HepG2 (cell line): ENCODE measurements around the gene TMEM45A. TPM values are rescaled to one million over a fixed set of nuclear protein-coding genes. Genes with fewer than 3 reads are reported as not detected.

ENCODE experiments used
- CCDC6 ChIP-seq: sonication (generic); formaldehyde crosslinking; IDR thresholded peaks from 2 replicates; pipeline ENCODE4 v1.8.1; 2022; ENCODE audit warnings: mild to moderate bottlenecking, missing genetic modification reagents, moderate library complexity
- GPN1 ChIP-seq: sonication (generic); formaldehyde crosslinking; IDR thresholded peaks from 2 replicates; pipeline ENCODE4 v1.5.1; 2020; ENCODE audit warnings: missing genetic modification reagents, borderline replicate concordance
- HMG20B ChIP-seq: conservative IDR thresholded peaks from 2 replicates; pipeline ENCODE4 v1.6.1; 2016; ENCODE audit warnings: missing genetic modification reagents, missing compliant biosample characterization
- SNAPC4 ChIP-seq: sonication (generic); formaldehyde crosslinking; IDR thresholded peaks from 2 replicates; pipeline ENCODE4 v1.4.0; 2020; ENCODE audit warnings: mild to moderate bottlenecking, missing genetic modification reagents
- SP1 ChIP-seq, 2 experiments: fragments of 450-650 bp in 1 of 2; sonication (generic) in 1 of 2; formaldehyde crosslinking in 1 of 2; IDR thresholded peaks; 2 replicates each; pipeline versions ENCODE4 v1.4.0 to v1.6.1; 2016 to 2020; ENCODE audit warnings: missing genetic modification reagents in 1 of 2
- ZNF407 ChIP-seq: sonication (generic); formaldehyde crosslinking; IDR thresholded peaks from one replicate; pipeline ENCODE4 v1.5.1; 2020; ENCODE audit warnings: mild to moderate bottlenecking, missing genetic modification reagents; ENCODE audit errors: not compliant biosample characterization
- polyA plus RNA-seq, 8 experiments: library from polyadenylated mRNA; depleted of rRNA in 3 of 8; stranded (reverse) in 7 of 8; unstranded in 1 of 8; fragments of >200 nt; fragmentation: Illumina TruSeq in 4 of 8; extraction: Trizol in 4 of 8; gene quantifications; 2 replicates each; pipeline versions ENCODE4 v1.2.1 to v1.2.3, GENCODE V29; 2011 to 2016; ENCODE audit warnings: low read depth in 4 of 8, missing spikeins in 1 of 8, mixed read lengths in 1 of 8; ENCODE audit not compliant: insufficient read depth in 1 of 8
- total RNA-seq, 5 experiments: library from RNA; depleted of rRNA; stranded (reverse); fragments of >200 nt; fragmentation: Illumina TruSeq; extraction: Trizol; gene quantifications; 2 replicates each; pipeline ENCODE4 v1.2.3, GENCODE V29; 2016; ENCODE audit warnings: low read depth in 1 of 5
- TF ChIP-seq, protein P1 (sequence below): IDR thresholded peaks from 2 replicates; pipeline ENCODE4 v1.6.1; 2016; ENCODE audit warnings: low read depth, missing genetic modification reagents, missing compliant biosample characterization

Gene TMEM45A
- total and polyA plus RNA-seq, 2 of the 13 experiments (the other 11 are each of a cell fraction or from before 2014, with no cell fraction given) = 14.8 to 38.5 TPM

DNA sequence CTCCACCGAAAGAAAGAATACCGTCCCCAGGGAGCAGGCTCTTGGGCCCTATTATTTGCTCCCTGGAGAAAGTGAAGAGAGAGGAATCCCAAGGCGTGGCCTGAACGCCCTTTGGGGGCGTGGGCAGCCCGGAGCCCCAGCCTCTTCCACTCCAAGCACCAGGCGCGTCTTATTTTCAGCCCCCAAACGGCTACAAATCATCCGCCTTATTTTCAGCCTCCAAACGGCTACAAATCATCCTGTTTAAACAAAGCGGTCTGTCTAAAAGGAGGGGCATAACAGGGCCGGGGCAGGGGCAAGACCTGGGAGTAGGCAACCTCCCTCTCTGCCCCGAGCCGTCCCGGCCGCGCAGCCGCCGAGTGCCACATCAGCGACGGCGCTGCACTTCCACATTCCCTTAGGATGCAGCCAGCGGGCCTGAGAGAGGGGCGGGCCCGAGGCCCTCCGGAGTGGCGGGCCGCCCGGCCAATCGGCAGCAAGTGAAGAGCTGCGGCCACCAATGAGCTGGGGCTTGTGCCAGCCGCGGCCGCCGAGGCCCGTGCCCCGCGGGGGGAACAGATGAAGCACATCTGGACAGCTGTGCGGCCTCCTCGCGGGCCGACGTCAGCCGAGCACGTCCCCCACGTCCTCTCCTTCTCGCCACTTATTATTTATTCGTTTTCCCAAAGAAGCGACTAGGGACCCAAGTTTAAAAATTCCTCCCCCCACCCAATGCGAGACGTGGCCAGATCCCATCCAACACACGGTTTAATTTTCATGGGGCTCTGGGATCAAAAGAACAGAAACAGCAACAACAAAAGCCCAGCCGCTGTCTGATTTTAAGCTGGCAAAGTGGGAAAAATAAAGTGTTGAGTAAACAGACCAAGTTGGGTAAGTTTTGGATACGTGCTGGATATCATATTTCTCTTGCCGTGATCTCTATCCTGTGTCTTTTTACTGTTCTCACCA is at the start of gene TMEM45A (continued):
- TF ChIP-seq, protein P1, sequence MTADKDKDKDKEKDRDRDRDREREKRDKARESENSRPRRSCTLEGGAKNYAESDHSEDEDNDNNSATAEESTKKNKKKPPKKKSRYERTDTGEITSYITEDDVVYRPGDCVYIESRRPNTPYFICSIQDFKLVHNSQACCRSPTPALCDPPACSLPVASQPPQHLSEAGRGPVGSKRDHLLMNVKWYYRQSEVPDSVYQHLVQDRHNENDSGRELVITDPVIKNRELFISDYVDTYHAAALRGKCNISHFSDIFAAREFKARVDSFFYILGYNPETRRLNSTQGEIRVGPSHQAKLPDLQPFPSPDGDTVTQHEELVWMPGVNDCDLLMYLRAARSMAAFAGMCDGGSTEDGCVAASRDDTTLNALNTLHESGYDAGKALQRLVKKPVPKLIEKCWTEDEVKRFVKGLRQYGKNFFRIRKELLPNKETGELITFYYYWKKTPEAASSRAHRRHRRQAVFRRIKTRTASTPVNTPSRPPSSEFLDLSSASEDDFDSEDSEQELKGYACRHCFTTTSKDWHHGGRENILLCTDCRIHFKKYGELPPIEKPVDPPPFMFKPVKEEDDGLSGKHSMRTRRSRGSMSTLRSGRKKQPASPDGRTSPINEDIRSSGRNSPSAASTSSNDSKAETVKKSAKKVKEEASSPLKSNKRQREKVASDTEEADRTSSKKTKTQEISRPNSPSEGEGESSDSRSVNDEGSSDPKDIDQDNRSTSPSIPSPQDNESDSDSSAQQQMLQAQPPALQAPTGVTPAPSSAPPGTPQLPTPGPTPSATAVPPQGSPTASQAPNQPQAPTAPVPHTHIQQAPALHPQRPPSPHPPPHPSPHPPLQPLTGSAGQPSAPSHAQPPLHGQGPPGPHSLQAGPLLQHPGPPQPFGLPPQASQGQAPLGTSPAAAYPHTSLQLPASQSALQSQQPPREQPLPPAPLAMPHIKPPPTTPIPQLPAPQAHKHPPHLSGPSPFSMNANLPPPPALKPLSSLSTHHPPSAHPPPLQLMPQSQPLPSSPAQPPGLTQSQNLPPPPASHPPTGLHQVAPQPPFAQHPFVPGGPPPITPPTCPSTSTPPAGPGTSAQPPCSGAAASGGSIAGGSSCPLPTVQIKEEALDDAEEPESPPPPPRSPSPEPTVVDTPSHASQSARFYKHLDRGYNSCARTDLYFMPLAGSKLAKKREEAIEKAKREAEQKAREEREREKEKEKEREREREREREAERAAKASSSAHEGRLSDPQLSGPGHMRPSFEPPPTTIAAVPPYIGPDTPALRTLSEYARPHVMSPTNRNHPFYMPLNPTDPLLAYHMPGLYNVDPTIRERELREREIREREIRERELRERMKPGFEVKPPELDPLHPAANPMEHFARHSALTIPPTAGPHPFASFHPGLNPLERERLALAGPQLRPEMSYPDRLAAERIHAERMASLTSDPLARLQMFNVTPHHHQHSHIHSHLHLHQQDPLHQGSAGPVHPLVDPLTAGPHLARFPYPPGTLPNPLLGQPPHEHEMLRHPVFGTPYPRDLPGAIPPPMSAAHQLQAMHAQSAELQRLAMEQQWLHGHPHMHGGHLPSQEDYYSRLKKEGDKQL (CRISPR knock-in tag) = no peak
- peak; percentile 78 for TF ChIP-seq SNAPC4
- TF ChIP-seq HMG20B = no peak; the same call in 1 of the 2 replicates
- no peak for TF ChIP-seq GPN1 (CRISPR knock-in tag)
- TF ChIP-seq SP1 (IDR thresholded peaks at IDR 0.05) = no peak
- peak; percentile 60; the same call in 1 of the 2 replicates for TF ChIP-seq SP1 (CRISPR knock-in tag; IDR thresholded peaks at IDR 0.05)
- peak; percentile 94 for TF ChIP-seq ZNF407
- peak; percentile 64; the same call in 1 of the 2 replicates for TF ChIP-seq CCDC6 (CRISPR knock-in tag)
